ENCODE measurements around the gene IARS1.

IARS1 gene

DNA sequence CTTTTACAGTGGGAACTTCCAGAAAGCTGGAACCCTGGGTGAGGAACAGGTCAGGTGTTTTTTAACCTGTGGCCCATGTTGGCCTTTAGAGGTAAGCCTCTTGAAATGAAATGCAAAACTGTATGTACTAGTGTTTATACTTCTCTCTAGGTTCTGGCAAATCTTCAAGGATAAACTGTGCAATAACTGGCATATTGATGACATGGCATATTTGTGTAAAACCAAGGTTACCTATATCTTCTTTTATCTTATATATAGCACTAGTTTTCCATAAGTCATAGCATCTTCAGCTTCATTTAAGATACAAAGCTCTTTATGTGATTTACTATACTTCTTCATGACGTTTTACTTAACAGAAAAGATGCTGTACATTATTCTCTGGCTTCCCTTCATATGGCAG, 7.4 kb upstream of the IARS1 start:
- Histone ChIP-seq H4K8ac (ENCODE audit: low read length) (no peak overlapping the region), H3K18ac (ENCODE audit: low read depth in 1 of 2, low read length in 2 of 2) (no peak overlapping the region), H2AFZ (ENCODE audit: low read depth, low read length) (no peak overlapping the region), H2BK120ac (ENCODE audit: low read depth, low read length) (no peak overlapping the region), H3K4me1 (ENCODE audit: control insufficient read depth, insufficient read depth, low read depth, low read length) (peaks cover 1% of the 10 kb centered on the region), H2BK5ac (ENCODE audit: low read depth, low read length, poor library complexity, severe bottlenecking) (no peak overlapping the region), H2BK15ac (ENCODE audit: low read depth, poor library complexity, severe bottlenecking) (no peak overlapping the region), H3K27me3 (ENCODE audit: control insufficient read depth in 1 of 2, insufficient read depth in 1 of 2, low read length in 2 of 2) (no peaks in the 10 kb centered on the region), H3K4ac (ENCODE audit: low read depth in 1 of 2, low read length in 2 of 2) (no peak overlapping the region), H3K4me3 (ENCODE audit: insufficient read depth in 1 of 2, low read depth in 1 of 2, low read length in 2 of 2) (no peak overlapping the region), H2AK5ac (ENCODE audit: low read length, severe bottlenecking) (no peak overlapping the region), H4K91ac (ENCODE audit: low read length) (no peak overlapping the region), H3K9ac (ENCODE audit: low read length) (no peak overlapping the region), H3K23ac (ENCODE audit: low read length in 2 of 2) (no peak overlapping the region), H3K36me3 (ENCODE audit: control insufficient read depth in 1 of 2, insufficient read depth in 2 of 2, low read depth in 1 of 2, low read length in 2 of 2) (peaks cover 13 to 97% of the 10 kb centered on the region in 2 experiments), H3K14ac (ENCODE audit: low read length in 2 of 2) (no peak overlapping the region), H3K79me1 (replicated peaks; ENCODE audit: low read length, poor library complexity, severe bottlenecking) (peaks cover 4% of the 10 kb centered on the region), H3K9me3 (ENCODE audit: control insufficient read depth, low read length) (no peaks in the 10 kb centered on the region), H3K4me2 (ENCODE audit: low read length, poor library complexity, severe bottlenecking) (no peak overlapping the region), H3K27ac (ENCODE audit: low read length, poor library complexity, severe bottlenecking) (no peak overlapping the region), H2BK12ac (ENCODE audit: low read length in 2 of 2) (no peak overlapping the region)
- WGBS: 86% methylated on average over 1 of the region's 1 CpG
- DNase-seq: no peak

DNA sequence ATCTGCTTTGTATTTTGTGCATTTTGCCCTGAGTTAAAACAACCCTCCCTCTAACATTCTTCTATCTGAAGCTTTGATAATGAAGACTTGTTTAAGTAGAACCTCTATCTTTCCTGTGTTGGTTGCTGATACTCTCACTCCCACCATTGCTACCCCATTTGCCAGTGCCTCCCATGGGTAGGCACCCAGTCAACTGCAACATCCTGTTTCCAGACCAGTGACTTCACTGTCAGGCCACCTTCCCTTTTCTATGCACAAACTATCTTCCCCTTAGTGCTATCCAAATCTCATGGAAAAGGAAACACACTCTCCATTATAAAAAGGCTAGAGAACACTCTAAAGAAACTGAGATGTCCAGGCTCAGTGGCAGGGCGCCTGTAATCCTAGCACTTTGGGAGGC, 5.6 kb upstream of the IARS1 start:
- Histone ChIP-seq H2AFZ (ENCODE audit: low read depth, low read length) (no peak overlapping the region), H3K18ac (ENCODE audit: low read depth in 1 of 2, low read length in 2 of 2) (no peak overlapping the region), H3K4me2 (ENCODE audit: low read length, poor library complexity, severe bottlenecking) (no peak overlapping the region), H3K36me3 (ENCODE audit: control insufficient read depth in 1 of 2, insufficient read depth in 2 of 2, low read depth in 1 of 2, low read length in 2 of 2) (peaks cover 13 to 79% of the 10 kb centered on the region in 2 experiments), H3K9me3 (ENCODE audit: control insufficient read depth, low read length) (no peaks in the 10 kb centered on the region), H3K14ac (ENCODE audit: low read length in 2 of 2) (no peak overlapping the region), H4K8ac (ENCODE audit: low read length) (no peak overlapping the region), H3K23ac (ENCODE audit: low read length in 2 of 2) (no peak overlapping the region), H2BK120ac (ENCODE audit: low read depth, low read length) (no peak overlapping the region), H3K27me3 (ENCODE audit: control insufficient read depth in 1 of 2, insufficient read depth in 1 of 2, low read length in 2 of 2) (no peaks in the 10 kb centered on the region), H2BK15ac (ENCODE audit: low read depth, poor library complexity, severe bottlenecking) (no peak overlapping the region), H3K9ac (ENCODE audit: low read length) (no peak overlapping the region), H3K4me3 (ENCODE audit: insufficient read depth in 1 of 2, low read depth in 1 of 2, low read length in 2 of 2) (no peak overlapping the region), H3K79me1 (replicated peaks; ENCODE audit: low read length, poor library complexity, severe bottlenecking) (peaks cover 4% of the 10 kb centered on the region), H3K27ac (ENCODE audit: low read length, poor library complexity, severe bottlenecking) (no peak overlapping the region), H3K4ac (ENCODE audit: low read depth in 1 of 2, low read length in 2 of 2) (no peak overlapping the region), H4K91ac (ENCODE audit: low read length) (no peak overlapping the region), H3K4me1 (ENCODE audit: control insufficient read depth, insufficient read depth, low read depth, low read length) (peaks cover 5% of the 10 kb centered on the region), H2AK5ac (ENCODE audit: low read length, severe bottlenecking) (no peak overlapping the region), H2BK12ac (ENCODE audit: low read length in 2 of 2) (no peak overlapping the region), H2BK5ac (ENCODE audit: low read depth, low read length, poor library complexity, severe bottlenecking) (no peak overlapping the region)
- DNase-seq: no peak
- 88% methylated on average over 1 of the region's 1 CpG for WGBS

DNA sequence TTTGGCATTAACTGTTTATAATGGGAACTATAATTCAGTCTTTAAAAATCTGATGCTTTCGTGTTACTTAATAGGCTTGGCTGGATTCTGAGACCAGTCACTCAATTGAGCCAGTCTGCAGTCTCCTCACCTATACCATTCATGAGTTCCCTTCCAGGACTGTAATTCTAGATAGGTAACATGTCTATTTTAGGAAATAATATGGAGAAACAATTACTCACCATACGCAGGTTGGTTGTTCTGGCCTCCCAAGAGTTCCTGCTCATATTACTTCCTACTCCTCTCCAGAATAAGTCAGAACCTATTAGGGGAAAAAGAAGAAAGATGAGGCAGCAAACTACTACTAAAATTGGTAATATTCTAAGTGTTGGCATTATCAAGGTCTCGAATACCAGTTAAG, 4.5 kb upstream of the IARS1 start:
- Histone ChIP-seq H3K4me1 (ENCODE audit: control insufficient read depth, insufficient read depth, low read depth, low read length) (peaks cover 6% of the 10 kb centered on the region), H3K9me3 (ENCODE audit: control insufficient read depth, low read length) (no peaks in the 10 kb centered on the region), H3K23ac (ENCODE audit: low read length in 2 of 2) (no peak overlapping the region), H3K9ac (ENCODE audit: low read length) (no peak overlapping the region), H3K4me3 (ENCODE audit: insufficient read depth in 1 of 2, low read depth in 1 of 2, low read length in 2 of 2) (no peak overlapping the region), H3K36me3 (ENCODE audit: control insufficient read depth in 1 of 2, insufficient read depth in 2 of 2, low read depth in 1 of 2, low read length in 2 of 2) (peaks cover 11 to 69% of the 10 kb centered on the region in 2 experiments), H2BK12ac (ENCODE audit: low read length in 2 of 2) (no peak overlapping the region), H3K79me1 (replicated peaks; ENCODE audit: low read length, poor library complexity, severe bottlenecking) (peaks cover 2% of the 10 kb centered on the region), H3K14ac (ENCODE audit: low read length in 2 of 2) (no peak overlapping the region), H2BK5ac (ENCODE audit: low read depth, low read length, poor library complexity, severe bottlenecking) (no peak overlapping the region), H3K4me2 (ENCODE audit: low read length, poor library complexity, severe bottlenecking) (no peak overlapping the region), H4K91ac (ENCODE audit: low read length) (no peak overlapping the region), H2BK15ac (ENCODE audit: low read depth, poor library complexity, severe bottlenecking) (no peak overlapping the region), H3K4ac (ENCODE audit: low read depth in 1 of 2, low read length in 2 of 2) (no peak overlapping the region), H3K27me3 (ENCODE audit: control insufficient read depth in 1 of 2, insufficient read depth in 1 of 2, low read length in 2 of 2) (no peaks in the 10 kb centered on the region), H4K8ac (ENCODE audit: low read length) (no peak overlapping the region), H3K27ac (ENCODE audit: low read length, poor library complexity, severe bottlenecking) (no peak overlapping the region), H2AK5ac (ENCODE audit: low read length, severe bottlenecking) (no peak overlapping the region), H3K18ac (ENCODE audit: low read depth in 1 of 2, low read length in 2 of 2) (no peak overlapping the region), H2AFZ (ENCODE audit: low read depth, low read length) (no peak overlapping the region), H2BK120ac (ENCODE audit: low read depth, low read length) (no peak overlapping the region)
- DNase-seq: no peak
- WGBS: 100% methylated on average over 1 of the region's 3 CpGs

DNA sequence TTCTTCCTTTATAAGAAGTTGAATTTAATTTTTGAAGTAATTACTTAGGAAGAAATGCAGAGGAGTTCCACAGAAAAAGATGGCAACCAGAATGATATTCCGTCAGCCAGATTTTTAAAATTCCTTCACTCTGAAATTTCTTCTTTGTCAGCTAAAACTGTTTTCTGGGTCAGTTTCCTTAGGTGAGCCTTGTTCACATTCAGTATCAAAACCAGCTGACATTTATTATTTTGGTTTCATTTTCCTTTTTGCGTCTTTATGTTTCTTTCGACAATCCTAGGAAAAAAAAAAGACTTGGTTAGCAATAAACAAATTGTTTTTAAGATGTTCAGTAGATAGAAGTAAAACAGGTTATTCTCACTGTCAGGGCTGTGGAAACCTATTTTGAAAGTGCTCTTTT, 4.1 kb upstream of the IARS1 start:
- no peak overlapping the region for H3K23ac ChIP-seq (ENCODE audit: low read length in 2 of 2)
- H4K8ac ChIP-seq (ENCODE audit: low read length): no peak overlapping the region
- H3K9ac ChIP-seq (ENCODE audit: low read length): no peak overlapping the region
- H2AFZ ChIP-seq (ENCODE audit: low read depth, low read length): no peak overlapping the region
- no peaks in the 10 kb centered on the region for H3K9me3 ChIP-seq (ENCODE audit: control insufficient read depth, low read length)
- no peak overlapping the region for H2BK120ac ChIP-seq (ENCODE audit: low read depth, low read length)
- no peak overlapping the region for H2BK12ac ChIP-seq (ENCODE audit: low read length in 2 of 2)
- H3K4ac ChIP-seq (ENCODE audit: low read depth in 1 of 2, low read length in 2 of 2): no peak overlapping the region
- peaks cover 2% of the 10 kb centered on the region for H3K79me1 ChIP-seq (replicated peaks; ENCODE audit: low read length, poor library complexity, severe bottlenecking)
- H3K27me3 ChIP-seq (ENCODE audit: control insufficient read depth in 1 of 2, insufficient read depth in 1 of 2, low read length in 2 of 2): no peaks in the 10 kb centered on the region
- H3K4me1 ChIP-seq (ENCODE audit: control insufficient read depth, insufficient read depth, low read depth, low read length): peaks cover 6% of the 10 kb centered on the region
- no peak overlapping the region for H3K4me2 ChIP-seq (ENCODE audit: low read length, poor library complexity, severe bottlenecking)
- no peak overlapping the region for H2AK5ac ChIP-seq (ENCODE audit: low read length, severe bottlenecking)
- H4K91ac ChIP-seq (ENCODE audit: low read length): no peak overlapping the region
- no peak overlapping the region for H2BK5ac ChIP-seq (ENCODE audit: low read depth, low read length, poor library complexity, severe bottlenecking)
- no peak overlapping the region for H3K4me3 ChIP-seq (ENCODE audit: insufficient read depth in 1 of 2, low read depth in 1 of 2, low read length in 2 of 2)
- H2BK15ac ChIP-seq (ENCODE audit: low read depth, poor library complexity, severe bottlenecking): no peak overlapping the region
- H3K18ac ChIP-seq (ENCODE audit: low read depth in 1 of 2, low read length in 2 of 2): no peak overlapping the region
- DNase-seq: no peak
- H3K36me3 ChIP-seq (ENCODE audit: control insufficient read depth in 1 of 2, insufficient read depth in 2 of 2, low read depth in 1 of 2, low read length in 2 of 2): peaks cover 11 to 64% of the 10 kb centered on the region in 2 experiments
- H3K14ac ChIP-seq (ENCODE audit: low read length in 2 of 2): no peak overlapping the region
- H3K27ac ChIP-seq (ENCODE audit: low read length, poor library complexity, severe bottlenecking): no peak overlapping the region
- 98% methylated on average over 3 of the region's 3 CpGs for WGBS
